ENCODE results near the gene CSTPP1. TPM values are rescaled to one million over a fixed set of nuclear protein-coding genes. Genes with fewer than 3 reads are reported as not detected.

CSTPP1 gene
- total and polyA plus RNA-seq, 2 of the 8 experiments (the other 6 are each of a cell fraction or from before 2014, with no cell fraction given), result 24.2 to 28.7 TPM

DNA sequence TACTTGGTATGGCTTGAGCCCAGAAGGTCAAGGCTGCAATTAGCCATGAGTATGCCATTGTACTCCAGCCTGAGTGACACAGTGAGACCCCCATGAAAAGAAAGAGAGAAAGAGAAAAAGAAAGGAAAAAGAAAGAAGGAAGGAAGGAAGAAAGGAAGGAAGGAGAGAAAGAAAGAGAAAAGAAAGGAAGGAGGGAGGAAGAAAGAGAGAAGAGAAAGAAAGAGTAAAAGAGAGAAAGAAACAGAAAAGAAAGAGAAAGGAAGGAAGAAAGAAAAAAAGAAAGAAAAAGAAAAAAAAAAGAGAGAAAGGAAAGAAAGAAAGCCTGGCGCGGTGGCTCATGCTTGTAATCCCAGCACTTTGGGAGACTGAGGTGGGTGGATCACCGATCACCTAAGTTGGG is 77.5 kb downstream of the CSTPP1 start (continued):
- TF ChIP-seq MAFK (IDR thresholded peaks at IDR 0.05; ENCODE audit: low read depth, low read length) (no peak), TEAD4 (IDR thresholded peaks at IDR 0.05; ENCODE audit: low read depth, low read length) (no peak), YY1 (IDR thresholded peaks at IDR 0.05; ENCODE audit: low read depth, low read length) (no peak), GTF2F1 (IDR thresholded peaks at IDR 0.05; ENCODE audit: borderline replicate concordance, low read depth, low read length) (no peak), TAF7 (optimal IDR thresholded peaks at IDR 0.05; ENCODE audit: borderline replicate concordance, low read depth, low read length) (no peak)
